NOMO-1 treated with dmso at 0.1 percent for 144 hours (cell line): ENCODE measurements around the gene CCL24.
"Not testable (repeated sequence)": the region's sequence is repeated elsewhere in the genome, so short reads cannot be mapped to it uniquely, and the experiment has no call there.

Experiments used
- DNase-seq: peaks from one replicate; lab custom pipeline; 2025; ENCODE audit not compliant: unreplicated experiment; lab: John Stamatoyannopoulos, UW

CCL24 gene

DNA sequence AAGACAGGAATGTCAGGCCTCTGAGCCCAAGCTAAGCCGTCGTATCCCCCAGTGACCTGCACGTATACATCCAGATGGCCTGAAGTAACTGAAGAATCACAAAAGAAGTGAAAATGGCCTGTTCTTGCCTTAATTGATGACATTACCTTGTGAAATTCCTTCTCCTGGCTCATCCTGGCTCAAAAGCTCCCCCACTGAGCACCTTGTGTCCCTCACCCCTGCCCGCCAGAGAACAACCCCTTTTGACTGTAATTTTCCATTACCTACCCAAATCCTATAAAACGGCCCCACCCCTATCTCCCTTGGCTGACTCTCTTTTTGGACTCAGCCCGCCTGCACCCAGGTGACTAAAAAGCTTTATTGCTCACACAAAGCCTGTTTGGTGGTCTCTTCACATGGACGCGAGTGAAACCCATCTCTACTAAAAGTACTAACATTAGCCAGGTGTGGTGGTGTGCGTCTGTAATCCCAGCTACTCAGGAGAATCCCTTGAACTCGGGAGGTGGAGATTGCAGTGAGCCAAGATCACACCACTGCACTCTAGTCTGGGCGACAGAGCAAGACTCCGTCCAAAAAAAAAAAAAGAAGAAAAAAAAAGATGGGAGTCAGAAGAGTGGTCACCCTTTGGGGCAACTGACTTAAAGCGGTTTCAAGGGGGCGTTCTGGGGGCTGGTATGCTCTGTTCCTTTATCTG, 25.3 kb downstream of the CCL24 start:
- DNase-seq, result not testable (repeated sequence)

- not testable (repeated sequence) for DNase-seq
Observed at GRCh38 chr7:75783058-75783457, 30.5 kb downstream of the CCL24 start.

GRCh38 chr7:75780647-75781273, 32.8 kb downstream of the CCL24 start:
- not testable (repeated sequence) for DNase-seq

- not testable (repeated sequence) for DNase-seq
Observed at GRCh38 chr7:75779516-75779915, 34.1 kb downstream of the CCL24 start.

DNA sequence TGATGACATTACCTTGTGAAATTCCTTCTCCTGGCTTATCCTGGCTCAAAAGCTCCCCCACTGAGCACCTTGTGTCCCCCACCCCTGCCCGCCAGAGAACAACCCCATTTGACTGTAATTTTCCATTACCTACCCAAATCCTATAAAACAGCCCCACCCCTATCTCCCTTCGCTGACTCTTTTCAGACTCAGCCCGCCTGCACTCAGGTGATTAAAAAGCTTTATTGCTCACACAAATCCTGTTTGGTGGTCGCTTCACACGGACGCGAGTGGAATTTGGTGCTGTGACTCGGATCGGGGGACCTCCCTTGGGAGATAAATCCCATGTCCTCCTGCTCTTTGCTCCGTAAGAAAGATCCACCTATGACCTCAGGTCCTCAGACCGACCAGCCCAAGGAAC, 34.6 kb downstream of the CCL24 start:
- DNase-seq, result not testable (repeated sequence)

DNA sequence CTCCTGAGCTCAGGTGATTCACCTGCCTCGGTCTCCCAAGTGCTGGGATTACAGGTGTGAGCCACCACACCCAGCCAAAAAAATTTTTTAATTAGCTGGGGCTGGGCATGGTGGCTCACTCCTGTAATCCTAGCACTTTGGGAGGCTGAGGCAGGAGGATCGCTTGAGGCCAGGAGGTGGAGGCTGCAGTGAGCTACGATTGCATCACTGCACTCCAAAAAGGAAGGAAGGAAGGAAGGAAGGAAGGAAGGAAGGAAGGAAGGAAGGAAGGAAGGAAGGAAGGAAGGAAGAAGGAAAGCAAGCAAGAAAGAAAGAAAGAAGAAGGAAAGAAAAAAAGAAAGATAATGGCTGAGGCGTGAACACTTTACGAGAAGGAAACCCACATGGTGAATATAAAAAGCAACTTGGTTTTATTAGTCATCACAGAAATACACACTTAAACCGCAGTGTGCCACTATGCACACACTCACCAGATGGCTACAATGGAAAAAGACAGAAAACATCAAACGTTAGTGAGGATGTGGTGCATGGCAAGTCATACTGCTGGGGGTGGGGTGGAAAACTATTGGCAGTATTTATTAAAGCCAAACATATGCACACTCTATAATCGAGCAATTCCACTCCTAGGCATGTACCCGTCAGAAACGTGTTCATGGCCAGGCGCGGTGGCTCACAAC, 37.2 kb downstream of the CCL24 start:
- peak; percentile 70 for DNase-seq

DNA sequence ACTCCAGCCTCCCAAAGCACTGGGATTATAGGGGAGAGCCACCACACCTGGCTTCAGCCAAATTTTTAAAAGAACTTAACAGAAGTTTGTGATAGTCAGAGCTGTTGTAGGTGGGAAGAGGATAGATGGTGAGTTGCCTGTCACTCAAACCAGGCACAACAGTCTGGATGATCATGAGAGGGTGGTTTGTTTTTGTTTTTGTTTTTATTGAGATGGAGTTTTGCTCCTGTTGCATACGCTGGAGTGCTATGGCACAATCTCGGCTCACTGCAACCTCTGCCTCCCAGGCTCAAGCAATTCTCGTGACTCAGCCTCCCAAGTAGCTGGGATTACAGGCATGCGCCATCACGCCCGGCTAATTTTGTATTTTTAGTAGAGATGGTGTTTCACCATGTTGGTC, 39.6 kb downstream of the CCL24 start:
- not testable (repeated sequence) for DNase-seq

- DNase-seq, result no peak
Observed at GRCh38 chr7:75772081-75773077, 41.2 kb downstream of the CCL24 start, which contains the start of gene CCL26. CCL26 (minus strand) TSS chr7:75772211; CDS start chr7:75772176, 35 bp downstream.

DNA sequence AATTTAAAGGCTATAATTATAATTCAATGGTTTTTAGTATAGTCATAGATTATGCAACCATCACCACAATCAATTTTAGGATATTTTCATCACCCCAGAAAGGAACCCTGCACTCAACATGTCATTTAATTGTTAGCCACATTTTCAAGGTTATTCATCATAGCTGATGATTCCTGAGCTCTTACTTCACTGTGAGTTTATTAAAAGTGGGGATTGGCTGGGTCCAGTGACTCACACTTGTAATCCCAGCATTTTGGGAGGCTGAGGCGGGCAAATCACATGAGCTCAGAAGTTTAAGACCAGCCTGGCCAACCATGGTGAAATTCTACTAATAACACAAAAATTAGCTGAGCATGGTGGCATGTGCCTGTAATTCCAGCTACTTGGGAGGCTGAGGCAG, 42.4 kb downstream of the CCL24 start:
- DNase-seq, result peak; percentile 69

- DNase-seq, result peak; percentile 63
Observed at GRCh38 chr7:75762350-75762917, 51.2 kb downstream of the CCL24 start.

- DNase-seq, result peak; percentile 75
Observed at GRCh38 chr7:75761801-75762200, 51.8 kb downstream of the CCL24 start.
